Endodermal cell (in vitro differentiated cells): ENCODE measurements around the gene TTC34. TPM values are rescaled to one million over a fixed set of nuclear protein-coding genes. Genes with fewer than 3 reads are reported as not detected.

ENCODE experiments used
- DNase-seq: peaks from one replicate; pipeline ENCODE4 v3.0.0-alpha.2; 2017
- H3K27ac ChIP-seq: 2 replicates; pipeline ENCODE4 v1.5.1; 2013; ENCODE audit warnings: mild to moderate bottlenecking, low read depth, low read length, moderate library complexity
- H3K27me3 ChIP-seq: 2 replicates; pipeline ENCODE4 v1.6.1; 2013; ENCODE audit warnings: mild to moderate bottlenecking, low read length, moderate library complexity; ENCODE audit not compliant: insufficient read depth, control insufficient read depth, poor library complexity, severe bottlenecking
- H3K36me3 ChIP-seq: 2 replicates; pipeline ENCODE4 v1.7.0; 2013; ENCODE audit warnings: mild to moderate bottlenecking, low read length, moderate library complexity; ENCODE audit not compliant: control insufficient read depth, insufficient read depth
- H3K4me1 ChIP-seq: one replicate; pipeline ENCODE4 v1.7.0; 2013; ENCODE audit warnings: low read length; ENCODE audit not compliant: control insufficient read depth, insufficient read depth
- H3K4me3 ChIP-seq: 2 replicates; pipeline ENCODE4 v1.5.1; 2013; ENCODE audit warnings: mild to moderate bottlenecking, low read length, moderate library complexity
- H3K9ac ChIP-seq: 2 replicates; pipeline ENCODE4 v1.6.1; 2013; ENCODE audit warnings: mild to moderate bottlenecking, low read length, moderate library complexity; ENCODE audit not compliant: poor library complexity, severe bottlenecking; ENCODE audit errors: extremely low read depth
- H3K9me3 ChIP-seq: 2 replicates; pipeline ENCODE4 v1.6.1; 2013; ENCODE audit warnings: mild to moderate bottlenecking, low read length, moderate library complexity; ENCODE audit not compliant: control insufficient read depth
- H3K27ac Mint-ChIP-seq: 2 replicates; pipeline ENCODE4 v1.8.0; 2020; ENCODE audit warnings: mixed read lengths
- H3K27me3 Mint-ChIP-seq: 2 replicates; pipeline ENCODE4 v1.8.0; 2021; ENCODE audit warnings: mild to moderate bottlenecking, mixed read lengths; ENCODE audit not compliant: insufficient read depth
- H3K36me3 Mint-ChIP-seq: 2 replicates; pipeline ENCODE4 v1.8.0; 2020; ENCODE audit warnings: low read depth, mixed read lengths
- H3K4me1 Mint-ChIP-seq: 2 replicates; pipeline ENCODE4 v1.8.0; 2020; ENCODE audit warnings: mixed read lengths
- H3K4me3 Mint-ChIP-seq: 2 replicates; pipeline ENCODE4 v1.8.0; 2020; ENCODE audit warnings: mild to moderate bottlenecking, moderate library complexity, mixed read lengths
- H3K9me3 Mint-ChIP-seq: 2 replicates; pipeline ENCODE4 v1.8.0; 2020; ENCODE audit warnings: mild to moderate bottlenecking, mixed read lengths
- WGBS, 2 experiments: methylation state at CpG; one replicate each; pipeline versions ENCODE4 v1.1.5 to v1.1.7; 2013; ENCODE audit warnings: missing lambda C conversion rate in 2 of 2, mixed read lengths in 1 of 2; ENCODE audit not compliant: insufficient coverage in 1 of 2, insufficient read length in 1 of 2; 5-methylcytosine and 5-hydroxymethylcytosine counted together
- total RNA-seq, 2 donors: library from RNA; stranded (reverse); fragmentation: NEBNext Ultra II Directional in 1 of 2; extraction: Animal tissue kit (Norgen Biotek cat#: 25700) in 1 of 2; gene quantifications; 2 replicates in 1 of 2; 3 replicates in 1 of 2; pipeline ENCODE4 v1.2.1, GENCODE V29; 2021
- TF ChIP-seq, protein P1 (sequence below): fragments of 200-600 bp; sonication (generic); conservative IDR thresholded peaks from 2 replicates; pipeline ENCODE4 v1.5.0; 2021; ENCODE audit warnings: antibody characterized with exemption, mild to moderate bottlenecking

Gene TTC34
- total RNA-seq, 2 donors from 2014 or later, result 2.4 to 3.1 TPM

DNA sequence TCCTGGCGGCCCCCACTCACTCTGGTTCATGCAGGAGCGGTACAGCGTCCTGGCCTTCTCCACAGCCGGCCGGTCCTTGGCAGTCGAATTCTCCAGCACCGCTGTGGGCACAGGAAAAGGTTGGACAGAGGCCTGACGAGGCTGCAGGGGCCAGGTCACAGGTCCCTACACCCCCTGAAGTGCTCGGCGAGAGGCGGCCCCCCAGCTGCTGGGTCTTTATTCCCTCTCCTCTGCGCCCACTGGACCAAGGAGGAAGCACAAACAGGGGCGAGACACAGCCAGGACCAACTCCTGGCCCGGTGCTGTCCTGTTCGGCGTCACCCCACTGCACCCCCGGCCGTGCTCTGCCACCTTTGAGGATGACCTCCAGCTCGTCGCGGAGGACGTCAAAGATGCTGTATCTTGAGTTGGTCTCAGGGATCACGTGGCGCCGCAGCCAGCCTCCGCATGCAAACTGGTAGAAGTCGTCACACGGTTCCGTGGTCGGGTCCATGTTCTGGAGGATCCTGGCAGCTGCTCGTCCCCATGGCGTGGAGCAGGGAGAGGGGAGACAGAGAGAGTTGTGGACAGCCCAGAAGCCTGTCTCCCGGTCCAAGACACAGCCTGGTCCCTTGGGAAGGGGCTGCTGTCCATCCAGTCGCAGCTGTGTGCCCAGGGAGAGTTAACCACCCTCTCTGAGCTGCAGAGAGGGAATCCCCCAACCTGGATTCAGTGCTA lies 192.0 kb downstream of the TTC34 start:
- DNase-seq, result peak; percentile 43

GRCh38 chr1:2607641-2608091 lies 193.8 kb downstream of the TTC34 start:
- peak; percentile 40 for DNase-seq
- H3K4me1 Mint-ChIP-seq, result no peaks in the 10 kb centered on the region
- WGBS, 2 experiments, result 80 to 85% methylated on average over 6 to 13 of the region's 13 CpGs
- no peaks in the 10 kb centered on the region for H3K36me3 ChIP-seq
- no peak overlapping the region for H3K9ac ChIP-seq
- H3K27ac Mint-ChIP-seq, result no peak overlapping the region
- no peaks in the 10 kb centered on the region for H3K9me3 Mint-ChIP-seq
- no peak overlapping the region for H3K4me3 ChIP-seq
- H3K4me1 ChIP-seq, result no peaks in the 10 kb centered on the region
- no peaks in the 10 kb centered on the region for H3K27me3 ChIP-seq
- H3K36me3 Mint-ChIP-seq, result no peaks in the 10 kb centered on the region
- H3K9me3 ChIP-seq, result no peaks in the 10 kb centered on the region
- no peak overlapping the region for H3K27ac ChIP-seq
- no peak overlapping the region for H3K4me3 Mint-ChIP-seq
- peaks cover 5% of the 10 kb centered on the region for H3K27me3 Mint-ChIP-seq
- TF ChIP-seq, protein P1, sequence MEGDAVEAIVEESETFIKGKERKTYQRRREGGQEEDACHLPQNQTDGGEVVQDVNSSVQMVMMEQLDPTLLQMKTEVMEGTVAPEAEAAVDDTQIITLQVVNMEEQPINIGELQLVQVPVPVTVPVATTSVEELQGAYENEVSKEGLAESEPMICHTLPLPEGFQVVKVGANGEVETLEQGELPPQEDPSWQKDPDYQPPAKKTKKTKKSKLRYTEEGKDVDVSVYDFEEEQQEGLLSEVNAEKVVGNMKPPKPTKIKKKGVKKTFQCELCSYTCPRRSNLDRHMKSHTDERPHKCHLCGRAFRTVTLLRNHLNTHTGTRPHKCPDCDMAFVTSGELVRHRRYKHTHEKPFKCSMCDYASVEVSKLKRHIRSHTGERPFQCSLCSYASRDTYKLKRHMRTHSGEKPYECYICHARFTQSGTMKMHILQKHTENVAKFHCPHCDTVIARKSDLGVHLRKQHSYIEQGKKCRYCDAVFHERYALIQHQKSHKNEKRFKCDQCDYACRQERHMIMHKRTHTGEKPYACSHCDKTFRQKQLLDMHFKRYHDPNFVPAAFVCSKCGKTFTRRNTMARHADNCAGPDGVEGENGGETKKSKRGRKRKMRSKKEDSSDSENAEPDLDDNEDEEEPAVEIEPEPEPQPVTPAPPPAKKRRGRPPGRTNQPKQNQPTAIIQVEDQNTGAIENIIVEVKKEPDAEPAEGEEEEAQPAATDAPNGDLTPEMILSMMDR, result no peak

More for the DNA sequence above, 192.0 kb downstream of the TTC34 start:
- TF ChIP-seq, protein P1, result no peak
- Histone ChIP-seq H3K36me3 (no peaks in the 10 kb centered on the region), H3K4me1 (no peaks in the 10 kb centered on the region), H3K27ac (no peak overlapping the region), H3K27me3 (no peaks in the 10 kb centered on the region), H3K9ac (no peak overlapping the region), H3K9me3 (no peaks in the 10 kb centered on the region), H3K4me3 (no peak overlapping the region)
- peaks cover 12% of the 10 kb centered on the region for H3K9me3 Mint-ChIP-seq
- no peak overlapping the region for H3K27ac Mint-ChIP-seq
- no peaks in the 10 kb centered on the region for H3K36me3 Mint-ChIP-seq
- no peaks in the 10 kb centered on the region for H3K4me1 Mint-ChIP-seq
- no peak overlapping the region for H3K4me3 Mint-ChIP-seq
- H3K27me3 Mint-ChIP-seq, result peaks cover 13% of the 10 kb centered on the region
- 87 to 88% methylated on average over 22 to 34 of the region's 34 CpGs for WGBS, 2 experiments

GRCh38 chr1:2606881-2607621 lies 194.4 kb downstream of the TTC34 start:
- Mint-ChIP-seq H3K4me3 (no peak overlapping the region), H3K27me3 (peaks cover 5% of the 10 kb centered on the region), H3K9me3 (no peaks in the 10 kb centered on the region), H3K36me3 (no peaks in the 10 kb centered on the region), H3K4me1 (no peaks in the 10 kb centered on the region), H3K27ac (no peak overlapping the region)
- no peaks in the 10 kb centered on the region for H3K27me3 ChIP-seq
- H3K36me3 ChIP-seq, result no peaks in the 10 kb centered on the region
- no peak overlapping the region for H3K27ac ChIP-seq
- TF ChIP-seq, protein P1, result no peak
- H3K4me1 ChIP-seq, result no peaks in the 10 kb centered on the region
- 89 to 93% methylated on average over 21 to 36 of the region's 36 CpGs for WGBS, 2 experiments
- peak; percentile 45 for DNase-seq
- no peak overlapping the region for H3K9ac ChIP-seq
- no peak overlapping the region for H3K4me3 ChIP-seq
- no peaks in the 10 kb centered on the region for H3K9me3 ChIP-seq
